Spleen (tissue), 11 donors: ENCODE results near the gene CST7. TPM values are rescaled to one million over a fixed set of nuclear protein-coding genes. Genes with fewer than 3 reads are reported as not detected.
"Not testable (repeated sequence)": the region's sequence is repeated elsewhere in the genome, so short reads cannot be mapped to it uniquely, and the experiment has no call there.

Experiments used
- DNase-seq: peaks from one replicate; pipeline ENCODE4 v3.0.0-alpha.2; 2020
- H3K27ac ChIP-seq, 8 donors: fragments of 200-600 bp; sonication (generic) in 7 of 8; 1 replicate in 4 of 8; 2 replicates in 4 of 8; pipeline versions ENCODE4 v1.5.0 to v1.8.0; 2016 to 2021; ENCODE audit warnings: inconsistent platforms in 4 of 8, mild to moderate bottlenecking in 4 of 8, moderate library complexity in 1 of 8
- H3K27me3 ChIP-seq, 7 donors: fragments of 200-600 bp; sonication (generic) in 6 of 7; replicated peaks in 1 of 7; 1 replicate in 4 of 7; 2 replicates in 3 of 7; pipeline versions ENCODE4 v1.5.0 to v1.8.0; 2016 to 2021; ENCODE audit warnings: inconsistent platforms in 3 of 7, mild to moderate bottlenecking in 1 of 7
- H3K36me3 ChIP-seq, 6 donors: fragments of 200-600 bp; sonication (generic) in 5 of 6; 1 replicate in 4 of 6; 2 replicates in 2 of 6; pipeline versions ENCODE4 v1.5.0 to v1.8.0; 2016 to 2021; ENCODE audit warnings: inconsistent platforms in 2 of 6
- H3K4me1 ChIP-seq, 6 donors: fragments of 200-600 bp; sonication (generic) in 5 of 6; 1 replicate in 3 of 6; 2 replicates in 3 of 6; pipeline versions ENCODE4 v1.5.0 to v1.8.0; 2016 to 2021; ENCODE audit warnings: inconsistent platforms in 3 of 6
- H3K4me3 ChIP-seq, 8 donors: fragments of 200-600 bp; sonication (generic) in 7 of 8; 1 replicate in 4 of 8; 2 replicates in 4 of 8; pipeline versions ENCODE4 v1.5.0 to v1.8.0; 2016 to 2021; ENCODE audit warnings: inconsistent platforms in 4 of 8, mild to moderate bottlenecking in 4 of 8, moderate library complexity in 2 of 8
- H3K9me3 ChIP-seq, 8 donors: fragments of 200-600 bp; sonication (generic) in 7 of 8; 1 replicate in 4 of 8; 2 replicates in 4 of 8; pipeline versions ENCODE4 v1.5.0 to v1.8.0; 2016 to 2021; ENCODE audit warnings: inconsistent platforms in 4 of 8
- POLR2A ChIP-seq, 3 donors: fragments of 450-650 bp; IDR thresholded peaks; one replicate each; pipeline ENCODE4 v1.5.1; 2017; ENCODE audit warnings: antibody characterized with exemption in 3 of 3, mild to moderate bottlenecking in 1 of 3
- POLR2AphosphoS5 ChIP-seq, 3 donors: sonication (generic); formaldehyde crosslinking; IDR thresholded peaks; one replicate each; pipeline ENCODE4 v1.5.1; 2017; ENCODE audit warnings: antibody characterized with exemption in 3 of 3
- WGBS, 5 donors: extraction: QIAGEN DNeasy Blood & Tissue Kit in 3 of 5; methylation state at CpG; one replicate each; pipeline versions ENCODE4 v1.1.5 to v1.1.7; 2013 to 2018; 5-methylcytosine and 5-hydroxymethylcytosine counted together
- intact Hi-C: fragments of 100-400 bp; cut with DNase I; formaldehyde crosslinking; loops from one replicate; pipeline ENCODE4 v1.15.0; 2023; ENCODE audit warnings: low total_unique reads
- polyA plus RNA-seq, 3 donors: library from polyadenylated mRNA; stranded (reverse); fragments of 200-250 nt; gene quantifications; one replicate each; pipeline ENCODE4 v1.2.1, GENCODE V29; 2013
- total RNA-seq, 7 donors: library from RNA; depleted of rRNA in 3 of 7; stranded (reverse); fragments of >200 nt in 3 of 7; fragmentation: NEBNext Ultra II Directional in 4 of 7; extraction: Animal tissue kit (Norgen Biotek cat#: 25700) in 4 of 7; gene quantifications; one replicate each; pipeline versions ENCODE4 v1.1.0 to v1.2.1, GENCODE V29; 2016 to 2021
- TF ChIP-seq, protein P1 (sequence below), 11 experiments: fragments of 200-600 bp in 7 of 11; fragments of 450-650 bp in 4 of 11; sonication (generic) in 4 of 11; IDR thresholded peaks in 8 of 11; conservative IDR thresholded peaks in 3 of 11; 1 replicate in 7 of 11; 2 replicates in 4 of 11; pipeline versions ENCODE4 v1.4.0 to v1.8.0; 2016 to 2021; ENCODE audit warnings: antibody characterized with exemption in 11 of 11, inconsistent platforms in 4 of 11, mild to moderate bottlenecking in 1 of 11
- donor health status: healthy with polysubstance abuse.
- donor health status: DM: no; HTN: no; CAD: no; lungs with moderate emphysema.
- donor health status: DM: no; HTN: no; CAD: no.
- donor health status: Bipolar disorder and iron deficiency.
- donor health status: healthy.
- donor health status: DM: no; HTN: no; CAD: no.
- donor health status: DM: yes; HTN: yes; CAD: no.

Gene CST7
- total and polyA plus RNA-seq, 10 donors: 23.1 to 298 (median 63.8) TPM

DNA sequence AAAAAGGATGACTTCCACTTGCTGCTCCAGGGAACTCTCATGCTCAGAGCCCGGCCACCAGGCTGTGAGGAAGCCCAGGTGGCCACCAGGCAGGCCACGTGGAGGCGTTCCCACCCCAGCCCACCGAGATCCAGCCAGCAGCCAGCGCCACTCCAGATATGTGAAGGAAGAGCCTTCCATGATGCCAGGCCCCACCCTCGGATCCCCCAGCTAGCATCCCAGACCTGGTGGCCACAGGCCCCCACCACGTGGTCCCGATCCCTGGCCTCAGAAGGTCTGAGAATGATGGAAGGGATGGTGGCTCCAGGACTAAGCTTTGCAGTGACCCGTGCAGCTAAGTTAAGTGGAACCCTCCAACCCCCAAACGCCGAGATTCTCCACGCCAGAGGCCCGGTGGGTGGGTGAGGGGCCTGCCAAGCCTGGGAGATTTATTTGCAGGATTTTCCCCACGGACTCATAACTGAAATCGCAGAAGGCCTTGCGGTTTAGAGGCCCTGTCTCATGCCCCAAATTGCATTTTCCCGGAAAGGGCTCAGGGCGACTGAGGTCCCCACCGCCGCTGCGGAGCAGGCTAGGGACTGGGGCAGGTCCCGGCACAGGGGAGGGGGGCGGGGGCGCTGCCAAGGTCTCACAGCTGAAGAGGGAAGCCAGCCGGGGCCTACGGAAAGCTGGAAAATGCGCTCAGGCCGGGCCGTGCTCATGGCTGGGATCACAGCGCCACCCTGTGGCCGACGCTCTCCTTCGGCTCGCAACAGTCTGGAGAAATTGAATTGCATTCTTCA is 31.1 kb upstream of the CST7 start:
- Histone ChIP-seq H3K27ac (no peak overlapping the region), H3K4me3 (peak overlapping the region in 1 of 8 donors; percentile 35), H3K27me3 (peaks cover 0 to 12% (median 0%) of the 10 kb centered on the region in 7 donors), H3K4me1 (peaks cover 0 to 13% (median 7%) of the 10 kb centered on the region in 6 donors), H3K9me3 (no peaks in the 10 kb centered on the region), H3K36me3 (no peaks in the 10 kb centered on the region)
- WGBS, 5 donors: 27 to 31% (median 28%) methylated on average over 22 to 34 of the region's 34 CpGs
- TF ChIP-seq, protein P1, sequence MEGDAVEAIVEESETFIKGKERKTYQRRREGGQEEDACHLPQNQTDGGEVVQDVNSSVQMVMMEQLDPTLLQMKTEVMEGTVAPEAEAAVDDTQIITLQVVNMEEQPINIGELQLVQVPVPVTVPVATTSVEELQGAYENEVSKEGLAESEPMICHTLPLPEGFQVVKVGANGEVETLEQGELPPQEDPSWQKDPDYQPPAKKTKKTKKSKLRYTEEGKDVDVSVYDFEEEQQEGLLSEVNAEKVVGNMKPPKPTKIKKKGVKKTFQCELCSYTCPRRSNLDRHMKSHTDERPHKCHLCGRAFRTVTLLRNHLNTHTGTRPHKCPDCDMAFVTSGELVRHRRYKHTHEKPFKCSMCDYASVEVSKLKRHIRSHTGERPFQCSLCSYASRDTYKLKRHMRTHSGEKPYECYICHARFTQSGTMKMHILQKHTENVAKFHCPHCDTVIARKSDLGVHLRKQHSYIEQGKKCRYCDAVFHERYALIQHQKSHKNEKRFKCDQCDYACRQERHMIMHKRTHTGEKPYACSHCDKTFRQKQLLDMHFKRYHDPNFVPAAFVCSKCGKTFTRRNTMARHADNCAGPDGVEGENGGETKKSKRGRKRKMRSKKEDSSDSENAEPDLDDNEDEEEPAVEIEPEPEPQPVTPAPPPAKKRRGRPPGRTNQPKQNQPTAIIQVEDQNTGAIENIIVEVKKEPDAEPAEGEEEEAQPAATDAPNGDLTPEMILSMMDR (IDR thresholded peaks at IDR 0.05 in 8 of 11, conservative IDR thresholded peaks at IDR 0.05 in 3 of 11): peak in 10 of 11 experiments; percentile 42 to 88 (median 78)
- TF ChIP-seq POLR2A (IDR thresholded peaks at IDR 0.05) (no peak), POLR2AphosphoS5 (IDR thresholded peaks at IDR 0.05) (peak; percentile 11 to 56 (median 42))
- peak; percentile 86 for DNase-seq
- intact Hi-C loops: loop anchor here (10.0 kb wide), 1 partner anchor 763 kb away; no protein-coding TSS in a partner anchor

DNA sequence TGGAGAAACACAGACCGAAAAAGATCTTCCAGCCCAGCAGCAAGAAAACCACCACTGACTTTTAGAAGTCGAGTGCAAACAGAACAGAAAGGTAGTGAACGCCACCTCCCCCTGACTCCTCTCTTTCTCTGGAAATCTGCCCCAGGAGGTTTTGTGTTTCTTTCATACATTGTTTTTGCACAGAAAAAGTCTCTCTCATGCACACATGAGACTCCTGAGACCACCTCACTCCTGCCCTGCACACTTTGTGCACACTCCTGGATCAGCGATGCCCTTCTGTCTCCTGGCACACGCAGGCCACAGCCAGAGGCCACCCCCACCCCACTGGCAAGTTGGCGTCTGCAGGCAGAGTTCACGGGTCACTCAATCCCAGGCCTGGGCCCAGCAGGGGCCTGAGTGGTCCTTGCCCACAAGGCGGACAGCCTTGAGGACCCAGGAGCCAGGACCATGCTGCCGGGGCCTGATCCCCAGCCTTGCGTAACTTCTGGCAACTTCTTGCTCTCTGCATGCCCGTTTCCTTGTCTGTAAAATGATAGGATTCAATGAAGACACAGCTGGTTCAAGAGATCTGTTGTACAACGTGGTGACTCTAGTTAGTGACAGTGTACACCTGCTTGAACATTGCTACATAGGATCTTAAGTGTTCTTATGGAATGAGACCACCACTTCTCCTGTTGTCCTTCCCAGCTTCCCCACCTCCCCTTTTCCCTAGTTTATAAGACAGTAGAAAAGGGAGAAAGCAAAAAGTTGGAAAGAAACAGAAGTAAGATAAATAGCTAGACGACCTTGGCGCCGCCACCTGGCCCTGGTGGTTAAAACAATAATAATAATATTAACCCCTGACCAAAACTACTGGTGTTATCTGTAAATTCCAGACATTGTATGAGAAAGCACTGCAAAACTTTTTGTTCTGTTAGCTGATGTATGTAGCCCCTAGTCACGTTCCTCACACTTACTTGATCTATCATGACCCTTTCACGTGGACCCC is 30.2 kb upstream of the CST7 start:
- Histone ChIP-seq H3K27me3 (peaks cover 0 to 12% (median 0%) of the 10 kb centered on the region in 7 donors), H3K4me3 (peak overlapping the region in 1 of 8 donors; percentile 35), H3K9me3 (no peaks in the 10 kb centered on the region), H3K36me3 (no peaks in the 10 kb centered on the region), H3K27ac (no peak overlapping the region), H3K4me1 (peaks cover 0 to 13% (median 7%) of the 10 kb centered on the region in 6 donors)
- intact Hi-C loops: loop anchor here (10.0 kb wide), 1 partner anchor 764 kb away; no protein-coding TSS in a partner anchor
- DNase-seq: no peak
- TF ChIP-seq, protein P1 (IDR thresholded peaks at IDR 0.05 in 8 of 11, conservative IDR thresholded peaks at IDR 0.05 in 3 of 11): peak in 2 of 11 experiments; percentile 34 to 41
- no peak for TF ChIP-seq POLR2A (IDR thresholded peaks at IDR 0.05)
- WGBS, 5 donors: 56 to 69% (median 60%) methylated on average over 17 of the region's 17 CpGs

- H3K36me3 ChIP-seq, DNase-seq, H3K9me3 ChIP-seq, H3K4me3 ChIP-seq, H3K27ac ChIP-seq: not testable (repeated sequence)
- Histone ChIP-seq H3K27me3 (peaks cover 0 to 12% (median 0%) of the 10 kb centered on the region in 7 donors), H3K4me1 (peaks cover 0 to 13% (median 7%) of the 10 kb centered on the region in 6 donors)
- intact Hi-C loops: loop anchor here (10.0 kb wide), 1 partner anchor 765 kb away; no protein-coding TSS in a partner anchor
- WGBS, 5 donors: 87 to 94% (median 90%) methylated on average over 15 of the region's 15 CpGs
These were observed 29.4 kb upstream of the CST7 start for GRCh38 chr20:24919665-24920064.

DNA sequence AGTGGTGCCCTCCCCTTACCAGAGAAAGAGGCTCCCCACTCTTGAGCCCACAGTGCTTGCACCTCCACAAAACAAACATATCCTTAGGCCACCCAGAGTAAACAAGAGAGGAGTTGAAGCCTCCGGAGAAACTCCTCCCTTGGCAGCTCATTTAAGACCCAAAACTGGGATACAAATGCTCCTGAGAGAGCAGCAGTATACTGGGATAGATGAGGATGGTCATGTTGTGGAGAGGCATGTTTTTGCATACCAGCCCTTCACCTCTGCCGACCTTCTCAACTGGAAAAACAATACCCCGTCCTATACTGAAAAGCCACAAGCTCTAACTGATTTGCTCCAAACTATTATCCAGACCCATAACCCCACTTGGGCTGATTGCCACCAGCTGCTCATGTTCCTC is 28.4 kb upstream of the CST7 start:
- intact Hi-C loops, H3K9me3 ChIP-seq, H3K27ac ChIP-seq, H3K36me3 ChIP-seq, H3K4me3 ChIP-seq, DNase-seq: not testable (repeated sequence)
- WGBS, 5 donors: 54 to 90% (median 76%) methylated on average over 3 of the region's 3 CpGs
- peaks cover 0 to 12% (median 0%) of the 10 kb centered on the region in 7 donors for H3K27me3 ChIP-seq
- peaks cover 0 to 13% (median 7%) of the 10 kb centered on the region in 6 donors for H3K4me1 ChIP-seq

- H3K9me3 ChIP-seq, intact Hi-C loops, H3K36me3 ChIP-seq, H3K27me3 ChIP-seq, H3K27ac ChIP-seq, H3K4me3 ChIP-seq, DNase-seq: not testable (repeated sequence)
- peaks cover 0 to 34% (median 8%) of the 10 kb centered on the region in 6 donors for H3K4me1 ChIP-seq
- WGBS, 5 donors: 83 to 97% (median 86%) methylated on average over 5 of the region's 5 CpGs
These were observed 19.8 kb upstream of the CST7 start for GRCh38 chr20:24929259-24929658.

DNA sequence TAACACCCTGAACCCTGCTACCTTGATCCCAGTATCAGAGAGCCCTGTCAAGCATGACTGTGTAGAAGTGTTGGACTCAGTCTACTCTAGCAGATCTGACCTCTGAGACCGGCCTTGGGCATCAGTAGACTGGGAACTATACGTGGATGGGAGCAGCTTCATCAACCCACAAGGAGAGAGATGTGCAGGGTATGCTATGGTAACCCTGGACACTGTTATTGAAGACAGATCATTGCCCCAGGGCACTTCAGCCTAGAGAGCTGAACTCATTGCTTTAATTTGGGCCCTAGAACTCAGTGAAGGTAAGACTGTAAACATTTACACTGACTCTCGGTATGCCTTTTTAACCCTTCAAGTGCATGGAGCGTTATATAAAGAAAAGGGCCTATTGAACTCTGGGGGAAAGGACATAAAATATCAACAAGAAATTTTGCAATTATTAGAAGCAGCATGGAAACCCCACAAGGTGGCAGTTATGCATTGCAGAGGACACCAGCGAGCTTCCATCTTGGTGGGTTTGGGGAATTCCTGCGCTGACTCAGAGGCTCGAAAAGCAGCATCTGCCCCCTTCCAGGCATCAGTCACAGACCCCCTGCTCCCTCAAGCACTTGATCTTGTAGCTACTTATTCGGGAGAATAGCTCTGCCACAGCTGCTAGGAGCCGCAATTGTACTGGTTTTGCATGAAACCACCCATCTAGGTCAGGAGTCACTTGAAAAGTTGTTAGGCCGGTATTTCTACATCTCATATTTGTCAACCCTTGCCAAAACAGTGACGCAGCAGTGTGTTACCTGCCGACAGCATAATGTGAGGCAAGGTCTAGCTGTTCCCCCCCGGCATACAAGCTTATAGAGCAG is 19.0 kb upstream of the CST7 start:
- H3K36me3 ChIP-seq, H3K9me3 ChIP-seq, H3K27me3 ChIP-seq, intact Hi-C loops: not testable (repeated sequence)
- Histone ChIP-seq H3K27ac (peak overlapping the region in 7 of 8 donors; percentile 27 to 79 (median 64)), H3K4me1 (peaks cover 0 to 34% (median 8%) of the 10 kb centered on the region in 6 donors), H3K4me3 (peak overlapping the region in 2 of 8 donors; percentile 4 to 39)
- peak; percentile 42 for DNase-seq
- 53 to 76% (median 61%) methylated on average over 13 of the region's 13 CpGs for WGBS, 5 donors
